Measurements from ENCODE around the gene ZNF430.
"Not testable (repeated sequence)": the region's sequence is repeated elsewhere in the genome, so short reads cannot be mapped to it uniquely, and the experiment has no call there.

ZNF430 gene

GRCh38 chr19:21020298-21021227, at the start of gene ZNF430:
TSS of gene ZNF430 (plus strand) at chr19:21020657. CDS start at chr19:21020801, 144 bp downstream.
- FAIRE-seq (peak; percentile 90), DNase-seq (ENCODE audit: insufficient read length, low spot score) (peak; percentile 91)

- not testable (repeated sequence) for DNase-seq (ENCODE audit: insufficient read length, low spot score); FAIRE-seq
Measured at GRCh38 chr19:20992788-20993187, 27.7 kb upstream of the ZNF430 start.

DNA sequence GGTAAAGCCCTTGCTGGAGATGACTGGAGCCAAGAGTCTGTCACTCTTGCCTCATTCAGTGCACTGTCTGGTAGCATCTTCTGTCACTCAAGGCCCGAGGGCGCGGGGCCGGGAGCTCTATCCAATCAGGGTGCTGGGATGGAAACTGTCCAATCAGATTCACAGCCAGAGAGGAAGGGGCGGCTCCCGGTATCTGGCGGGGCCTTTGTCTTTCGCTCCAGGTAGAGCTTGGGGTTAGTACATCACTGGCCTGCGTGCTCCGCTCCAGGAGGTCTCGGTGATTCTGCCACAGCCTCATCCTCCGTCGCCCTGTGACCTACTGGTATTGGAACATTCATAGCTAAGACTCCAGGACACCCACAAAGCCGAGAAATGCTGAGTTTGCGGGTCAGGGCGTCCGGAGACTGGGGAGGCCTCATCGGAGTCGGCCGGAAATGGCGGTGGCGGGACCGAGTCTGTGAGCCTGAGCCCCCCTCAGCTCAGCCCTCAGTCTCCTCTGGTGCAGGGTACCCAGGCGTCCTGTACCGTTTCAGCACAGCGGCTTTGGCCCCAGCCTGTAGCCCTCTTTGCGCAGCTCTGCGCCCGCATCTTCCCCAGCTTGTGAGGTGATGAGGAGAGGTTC, 20.6 kb upstream of the ZNF430 start:
- FAIRE-seq (no peak), DNase-seq (ENCODE audit: insufficient read length, low spot score) (peak; percentile 26)

GRCh38 chr19:21021238-21021637, 781 bp downstream of the ZNF430 start:
- FAIRE-seq; DNase-seq (ENCODE audit: insufficient read length, low spot score): not testable (repeated sequence)

GRCh38 chr19:21022996-21023395, 2.5 kb downstream of the ZNF430 start:
- FAIRE-seq, result no peak
- DNase-seq (ENCODE audit: insufficient read length, low spot score), result no peak

DNA sequence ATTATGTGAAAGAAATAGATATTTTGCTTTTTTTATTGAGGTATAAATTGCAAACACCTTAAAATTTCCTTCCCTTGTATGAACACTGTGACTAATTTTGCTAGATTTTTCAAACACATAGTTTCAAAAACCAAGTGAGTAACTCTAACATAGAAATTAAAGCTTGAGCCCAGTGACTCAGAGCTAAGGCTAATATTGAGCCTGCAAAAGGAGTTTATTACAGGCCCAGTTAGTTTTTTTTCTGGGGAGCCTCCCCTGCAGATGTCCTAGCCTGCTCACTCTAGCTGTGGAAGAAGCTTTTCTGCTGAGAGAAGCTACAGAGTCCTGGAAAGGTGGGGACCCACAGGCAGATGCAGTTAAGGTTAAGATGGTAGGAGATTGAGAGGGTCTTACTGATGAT, 3.4 kb downstream of the ZNF430 start:
- FAIRE-seq, result no peak
- no peak for DNase-seq (ENCODE audit: insufficient read length, low spot score)

DNA sequence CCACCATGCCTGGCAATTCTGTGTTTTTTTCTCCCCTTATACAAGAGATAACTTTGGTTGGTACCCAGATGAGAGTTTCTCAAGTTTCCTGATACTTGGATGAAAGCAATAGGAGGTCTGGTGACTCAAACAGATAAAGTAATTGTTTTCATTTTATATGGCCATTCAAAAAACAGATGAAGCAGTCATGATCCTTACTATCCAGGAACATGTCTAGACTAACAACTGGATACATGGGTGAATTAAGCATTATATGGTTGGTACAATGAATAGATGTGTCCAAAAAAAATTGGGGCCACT, 8.5 kb downstream of the ZNF430 start:
- no peak for DNase-seq (ENCODE audit: insufficient read length, low spot score)
- FAIRE-seq, result no peak

DNA sequence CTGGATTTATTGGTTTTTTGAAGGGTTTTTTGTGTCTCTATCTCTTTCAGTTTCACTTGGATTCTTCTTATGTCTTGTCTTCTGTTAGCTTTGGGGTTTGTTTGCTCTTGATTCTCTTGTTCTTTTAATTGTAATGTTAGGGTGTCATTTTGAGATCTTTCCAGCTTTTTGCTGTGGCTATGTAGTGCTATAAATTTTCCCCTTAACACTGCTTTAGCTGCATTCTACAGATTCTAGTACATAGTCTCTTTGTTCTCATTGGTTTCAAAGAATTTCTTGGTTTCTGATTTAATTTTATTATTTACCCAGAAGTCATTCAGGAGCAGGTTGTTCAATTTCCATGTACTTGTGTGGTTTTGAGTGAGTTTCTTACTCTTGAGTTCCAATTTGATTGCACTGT, 24.6 kb downstream of the ZNF430 start:
- no peak for FAIRE-seq

GRCh38 chr19:21046489-21046888, 26.0 kb downstream of the ZNF430 start:
- no peak for DNase-seq (ENCODE audit: insufficient read length, low spot score)

More for the DNA sequence above, 24.6 kb downstream of the ZNF430 start:
- no peak for DNase-seq (ENCODE audit: insufficient read length, low spot score)

GRCh38 chr19:21047716-21048115, 27.3 kb downstream of the ZNF430 start:
- FAIRE-seq (no peak), DNase-seq (ENCODE audit: insufficient read length, low spot score) (no peak)

More at GRCh38 chr19:21046489-21046888, 26.0 kb downstream of the ZNF430 start:
- no peak for FAIRE-seq

DNA sequence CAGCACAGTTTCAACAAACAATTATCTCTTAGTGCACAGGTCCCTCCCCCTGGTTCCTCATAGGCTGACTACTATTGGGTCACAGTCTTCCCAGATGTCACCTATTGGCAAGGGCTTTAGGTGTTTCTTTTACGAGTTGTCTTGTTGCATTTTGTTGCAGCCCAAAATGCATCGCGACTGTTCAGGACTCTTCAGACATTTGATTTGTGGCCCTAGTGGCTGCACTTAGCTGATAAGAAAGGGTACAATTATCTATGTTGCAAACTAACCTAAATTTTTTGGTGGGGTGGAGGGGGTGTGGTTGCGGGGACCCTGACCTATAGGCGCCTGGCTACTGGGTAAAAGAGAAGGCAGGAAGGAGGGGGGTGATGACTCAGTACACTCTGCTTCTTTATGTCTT, 32.4 kb downstream of the ZNF430 start:
- DNase-seq (ENCODE audit: insufficient read length, low spot score) (no peak), FAIRE-seq (no peak)

DNA sequence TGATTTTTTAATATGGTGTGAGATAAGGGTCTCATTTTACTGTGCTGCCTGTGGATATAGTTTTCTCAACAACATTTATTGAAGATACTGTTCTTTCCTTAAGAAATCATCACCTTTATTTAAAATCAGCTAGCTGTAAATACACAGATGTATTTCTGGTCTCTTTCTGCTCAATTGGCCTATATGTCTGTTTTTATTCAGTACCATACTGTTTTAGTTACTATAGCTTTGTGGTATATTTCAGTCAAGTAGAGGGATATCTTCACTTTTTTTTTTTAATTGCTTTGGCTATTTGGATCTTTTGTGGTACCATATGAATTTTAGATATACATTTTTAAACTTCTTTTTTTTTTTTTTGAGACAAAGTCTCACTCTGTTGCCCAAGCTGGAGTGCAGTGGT, 44.9 kb downstream of the ZNF430 start:
- DNase-seq (ENCODE audit: insufficient read length, low spot score), result no peak

GRCh38 chr19:21082011-21082975, 61.8 kb downstream of the ZNF430 start, which contains the start of gene ZNF714:
TSS of gene ZNF714 (plus strand) at chr19:21082203. CDS start at chr19:21098269, 16,066 bp downstream.
- peak; percentile 9 for FAIRE-seq
- DNase-seq (ENCODE audit: insufficient read length, low spot score), result peak; percentile 74

More for the DNA sequence above, 44.9 kb downstream of the ZNF430 start:
- FAIRE-seq, result no peak

- FAIRE-seq (peak; percentile 9), DNase-seq (ENCODE audit: insufficient read length, low spot score) (no peak)
Measured at GRCh38 chr19:21084343-21084742, 63.9 kb downstream of the ZNF430 start.

- no peak for FAIRE-seq
- DNase-seq (ENCODE audit: insufficient read length, low spot score), result no peak
Measured at GRCh38 chr19:21087871-21088270, 67.4 kb downstream of the ZNF430 start.

GRCh38 chr19:21092109-21092508, 71.7 kb downstream of the ZNF430 start:
- no peak for FAIRE-seq
- DNase-seq (ENCODE audit: insufficient read length, low spot score), result no peak

DNA sequence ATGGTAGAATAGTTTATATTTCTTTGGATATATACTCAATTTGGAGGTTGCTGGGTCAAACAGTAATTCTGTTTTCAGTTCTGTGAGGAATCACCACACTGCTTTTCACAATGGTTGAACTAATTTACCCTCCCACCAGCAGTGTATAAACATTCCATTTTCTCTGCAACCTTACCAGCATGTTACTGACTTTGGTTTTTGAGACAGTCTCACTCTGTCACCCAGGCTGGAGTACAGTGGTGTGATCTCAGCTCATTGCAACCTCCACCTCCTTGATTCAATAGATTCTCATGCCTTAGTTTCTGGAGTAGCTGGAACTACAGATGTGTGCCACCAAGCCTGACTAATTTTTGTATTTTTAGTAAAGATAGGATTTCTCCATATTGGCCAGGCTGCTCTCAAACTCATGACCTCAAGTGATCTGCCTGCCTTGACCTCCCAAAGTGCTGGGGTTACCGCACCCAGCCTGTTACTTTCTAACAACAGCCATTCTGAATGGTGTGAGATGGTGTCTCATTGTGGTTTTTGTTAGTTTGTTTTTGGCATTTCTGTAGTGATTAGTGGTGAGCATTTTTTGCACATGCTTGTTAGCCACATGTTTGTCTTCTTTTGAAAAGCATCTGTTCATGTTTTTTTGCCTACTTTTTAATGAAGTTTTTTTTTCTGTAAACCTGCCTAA, 74.0 kb downstream of the ZNF430 start:
- DNase-seq (ENCODE audit: insufficient read length, low spot score) (no peak), FAIRE-seq (no peak)

DNA sequence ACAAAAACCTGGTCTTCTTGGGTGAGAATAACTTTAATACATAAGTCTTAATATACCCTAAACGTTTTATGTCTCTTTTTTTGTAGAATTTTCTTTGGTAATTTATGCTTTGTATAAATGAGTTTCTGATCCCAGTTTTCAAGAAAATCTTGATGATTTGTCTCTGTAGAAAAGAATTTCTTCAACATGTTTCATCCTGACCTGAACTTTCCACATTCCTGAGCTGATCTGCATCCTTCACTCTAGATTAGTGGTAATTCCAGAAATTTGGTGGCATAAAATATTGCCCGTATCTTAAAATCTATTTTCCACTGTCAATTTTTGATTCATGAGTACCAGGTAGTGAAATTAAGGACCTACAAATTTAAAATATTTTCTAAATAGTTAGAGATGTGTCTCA, 77.8 kb downstream of the ZNF430 start:
- DNase-seq (ENCODE audit: insufficient read length, low spot score), result no peak

GRCh38 chr19:21101521-21102242, 81.2 kb downstream of the ZNF430 start:
- no peak for DNase-seq (ENCODE audit: insufficient read length, low spot score)

More for the DNA sequence above, 77.8 kb downstream of the ZNF430 start:
- no peak for FAIRE-seq

More at GRCh38 chr19:21101521-21102242, 81.2 kb downstream of the ZNF430 start:
- FAIRE-seq, result no peak

Measured in HTR-8/SVneo (cell line).